Fibroblast of mammary gland (primary cell): ENCODE measurements around the gene METTL15.
"Not testable (repeated sequence)": the region's sequence is repeated elsewhere in the genome, so short reads cannot be mapped to it uniquely, and the experiment has no call there.

Experiments used
- DNase-seq: peaks from one replicate; pipeline ENCODE4 v3.0.0-alpha.2; 2010; ENCODE audit warnings: low read depth
- H3K4me3 ChIP-seq: 2 replicates; pipeline ENCODE4 v1.5.1; 2011; ENCODE audit warnings: low read depth, mild to moderate bottlenecking, low read length, moderate library complexity; ENCODE audit not compliant: control insufficient read depth
- CTCF ChIP-seq: conservative IDR thresholded peaks from 2 replicates; pipeline ENCODE4 v1.5.1; 2011; ENCODE audit warnings: low read depth, low read length, inconsistent platforms; ENCODE audit not compliant: control insufficient read depth, insufficient read depth

The METTL15 gene

GRCh38 chr11:28133146-28133545 lies 25.0 kb downstream of the METTL15 start:
- peak; percentile 36 for DNase-seq
- H3K4me3 ChIP-seq = no peak overlapping the region
- no peak for TF ChIP-seq CTCF

DNA sequence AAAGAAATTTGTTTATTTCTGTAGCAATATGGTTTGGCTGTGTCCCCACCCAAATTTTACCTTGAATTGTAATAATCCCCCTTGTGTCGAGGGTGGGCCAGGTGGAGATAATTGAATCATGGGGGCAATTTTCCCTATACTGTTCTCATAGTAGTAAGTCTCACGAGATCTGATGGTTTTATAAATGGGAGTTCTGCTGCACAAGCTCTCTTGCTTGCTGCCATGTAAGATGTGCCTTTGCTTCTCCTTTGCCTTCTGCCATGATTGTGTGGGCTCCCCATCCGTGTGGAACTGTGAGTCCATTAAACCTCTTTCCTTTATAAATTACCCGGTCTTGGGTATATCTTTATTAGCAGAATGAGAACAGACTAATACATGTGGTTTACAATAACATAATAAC lies 28.0 kb downstream of the METTL15 start:
- DNase-seq, H3K4me3 ChIP-seq: not testable (repeated sequence)

DNA sequence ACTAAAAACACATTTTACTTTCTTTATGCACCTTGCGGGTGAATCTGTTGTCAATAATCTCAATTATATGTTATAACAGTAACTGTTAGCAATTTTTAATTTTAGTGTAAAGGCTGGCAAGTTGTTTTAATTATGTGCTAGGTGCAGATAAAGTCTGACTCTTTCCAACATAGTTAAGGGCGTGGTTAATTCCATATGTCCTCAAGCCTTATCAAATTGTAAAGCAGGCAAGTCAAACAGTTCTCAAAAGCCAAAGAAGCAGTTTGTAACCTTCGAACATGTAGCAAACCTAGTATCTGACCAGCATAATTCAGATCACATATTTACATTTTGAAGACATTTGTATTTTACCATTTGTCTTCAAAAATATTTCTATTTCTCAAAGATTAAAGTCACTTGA lies 29.2 kb downstream of the METTL15 start:
- no peak for TF ChIP-seq CTCF
- H3K4me3 ChIP-seq = no peak overlapping the region
- no peak for DNase-seq

DNA sequence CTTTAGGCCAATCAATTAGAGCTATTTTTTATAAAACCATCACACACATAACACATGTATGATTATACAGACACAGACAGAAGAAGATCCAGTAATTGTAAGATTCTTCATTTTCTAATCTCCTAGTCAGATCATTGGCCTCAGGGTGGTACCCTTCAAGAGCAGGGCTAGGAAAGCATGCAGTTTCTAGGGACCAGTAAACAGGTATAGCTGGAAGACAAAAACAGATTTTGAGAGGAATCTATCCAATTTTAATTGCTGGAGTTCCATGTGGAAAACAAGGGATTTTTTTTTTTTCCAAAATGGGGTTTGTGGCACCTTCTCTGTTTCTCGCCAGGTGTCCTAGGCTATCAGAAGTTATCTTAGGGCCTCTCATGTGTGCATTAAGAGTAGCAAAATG lies 29.6 kb downstream of the METTL15 start:
- TF ChIP-seq CTCF = no peak
- H3K4me3 ChIP-seq = no peak overlapping the region
- DNase-seq = no peak

DNA sequence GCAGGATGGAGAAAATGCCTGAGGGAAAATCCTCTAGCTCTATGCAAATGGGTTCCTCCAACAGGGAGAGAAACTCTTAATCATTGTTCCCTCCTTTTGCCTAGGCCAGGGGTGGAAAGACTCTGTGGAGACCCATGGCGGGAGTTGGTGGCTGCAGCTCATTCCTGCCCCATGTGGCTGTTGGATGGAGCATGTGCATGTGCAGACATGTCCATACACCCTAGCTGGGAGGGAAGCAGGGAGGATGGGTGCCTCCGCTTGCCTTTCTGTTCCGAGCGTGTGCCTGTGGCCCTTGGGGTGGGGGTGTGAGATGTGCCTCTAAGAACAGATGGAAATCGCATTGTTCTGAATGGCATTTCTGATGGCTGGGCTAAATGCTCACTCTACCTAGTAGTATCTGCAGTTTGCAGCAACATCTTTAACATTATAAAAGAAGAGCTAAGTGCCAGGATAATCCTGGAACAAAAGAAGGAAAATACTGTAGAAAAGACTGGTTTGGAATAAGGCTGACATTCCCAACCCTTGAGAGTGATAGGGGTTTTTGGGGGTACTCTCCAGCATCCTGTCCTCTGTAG lies 31.7 kb downstream of the METTL15 start:
- no peak for DNase-seq
- no peak for TF ChIP-seq CTCF
- no peak overlapping the region for H3K4me3 ChIP-seq

GRCh38 chr11:28140689-28141455 lies 32.7 kb downstream of the METTL15 start:
- no peak for DNase-seq
- no peak overlapping the region for H3K4me3 ChIP-seq
- no peak for TF ChIP-seq CTCF

DNA sequence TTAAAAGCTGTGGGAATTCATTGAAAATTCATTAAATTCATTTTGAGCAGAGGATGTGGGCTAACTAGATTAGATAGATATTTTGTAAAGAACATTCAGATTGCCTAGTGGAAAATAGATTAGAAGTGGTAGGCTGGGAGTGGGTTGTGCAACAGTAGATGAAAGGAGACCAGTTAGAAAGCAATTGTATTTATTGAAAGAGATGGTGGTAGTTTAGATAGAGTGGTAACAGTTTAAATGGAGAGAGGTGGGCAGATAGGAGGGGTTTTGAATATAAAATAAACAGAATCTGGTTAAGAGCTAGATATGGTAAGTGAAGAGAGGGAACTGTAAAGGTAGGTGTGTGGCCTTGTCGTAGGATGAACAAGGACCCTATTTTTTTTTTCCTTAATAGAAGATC lies 34.5 kb downstream of the METTL15 start:
- DNase-seq = no peak
- no peak for TF ChIP-seq CTCF
- no peak overlapping the region for H3K4me3 ChIP-seq
